Ascending aorta (tissue), 2 donors: Measurements from ENCODE around the gene ETV7. TPM values are rescaled to one million over a fixed set of nuclear protein-coding genes. Genes with fewer than 3 reads are reported as not detected.
A peak's percentile ranks its signal among the peaks of the same experiment; 100 is the strongest.

Experiments
- DNase-seq, 2 donors: peaks; one replicate each; pipeline ENCODE4 v3.0.0-alpha.2; 2019; ENCODE audit warnings: low spot score in 2 of 2
- H3K27ac ChIP-seq, 2 donors: fragments of 200-600 bp; sonication (generic); one replicate each; pipeline ENCODE4 v1.5.1; 2016 to 2017; ENCODE audit warnings: mild to moderate bottlenecking in 1 of 2
- H3K27me3 ChIP-seq: fragments of 200-600 bp; sonication (generic); one replicate; pipeline ENCODE4 v1.5.1; 2017
- H3K36me3 ChIP-seq, 2 donors: fragments of 200-600 bp; sonication (generic); one replicate each; pipeline ENCODE4 v1.5.1; 2016
- H3K4me1 ChIP-seq, 2 donors: fragments of 200-600 bp; sonication (generic); one replicate each; pipeline ENCODE4 v1.5.1; 2016 to 2017; ENCODE audit warnings: mild to moderate bottlenecking in 1 of 2
- H3K4me3 ChIP-seq, 2 donors: fragments of 200-600 bp; sonication (generic); one replicate each; pipeline ENCODE4 v1.5.1; 2016 to 2017; ENCODE audit warnings: mild to moderate bottlenecking in 1 of 2
- H3K9me3 ChIP-seq, 2 donors: fragments of 200-600 bp; sonication (generic); one replicate each; pipeline ENCODE4 v1.5.1; 2016
- CTCF ChIP-seq, 3 experiments: fragments of 200-600 bp in 2 of 3; fragments of 450-650 bp in 1 of 3; sonication (generic) in 2 of 3; IDR thresholded peaks; one replicate each; pipeline ENCODE4 v1.5.1; 2016 to 2019; ENCODE audit warnings: antibody characterized with exemption in 3 of 3, mild to moderate bottlenecking in 1 of 3, moderate library complexity in 1 of 3
- intact Hi-C: fragments of 100-400 bp; cut with DNase I; formaldehyde crosslinking; loops from one replicate; pipeline ENCODE4 v1.15.1; 2023
- total RNA-seq: library from RNA; depleted of rRNA; stranded (reverse); fragments of >200 nt; gene quantifications from one replicate; pipeline ENCODE4 v1.1.0, GENCODE V29; 2016

Gene ETV7
- total RNA-seq, 1 donor from 2014 or later: not detected

- TF ChIP-seq CTCF (IDR thresholded peaks at IDR 0.05): no peak
These were observed 9.1 kb downstream of the ETV7 start for GRCh38 chr6:36378243-36378920.

GRCh38 chr6:36377594-36377993 lies 9.9 kb downstream of the ETV7 start:
- no peaks in the 10 kb centered on the region for H3K9me3 ChIP-seq
- TF ChIP-seq CTCF (IDR thresholded peaks at IDR 0.05): peak in 1 of 3 experiments; percentile 5
- no peak for DNase-seq
- H3K27me3 ChIP-seq: no peaks in the 10 kb centered on the region
- peak overlapping the region; percentile 84 to 85 for H3K27ac ChIP-seq
- peaks cover 7 to 32% of the 10 kb centered on the region in 2 donors for H3K4me1 ChIP-seq
- intact Hi-C loops: no loop called here
- H3K36me3 ChIP-seq: no peaks in the 10 kb centered on the region
- H3K4me3 ChIP-seq: peak overlapping the region in 1 of 2 donors; percentile 34

More at GRCh38 chr6:36378243-36378920, 9.1 kb downstream of the ETV7 start:
- Histone ChIP-seq H3K9me3 (no peaks in the 10 kb centered on the region), H3K27me3 (no peaks in the 10 kb centered on the region), H3K4me3 (no peak overlapping the region), H3K36me3 (no peaks in the 10 kb centered on the region), H3K4me1 (peaks cover 9 to 40% of the 10 kb centered on the region in 2 donors), H3K27ac (peak overlapping the region; percentile 42 to 85)
- intact Hi-C loops: no loop called here
- no peak for DNase-seq

- Histone ChIP-seq H3K27ac (peak overlapping the region; percentile 84 to 85), H3K9me3 (no peaks in the 10 kb centered on the region), H3K27me3 (no peaks in the 10 kb centered on the region), H3K4me1 (peaks cover 4 to 25% of the 10 kb centered on the region in 2 donors), H3K36me3 (no peaks in the 10 kb centered on the region), H3K4me3 (no peak overlapping the region)
- intact Hi-C loops: no loop called here
- no peak for DNase-seq
- TF ChIP-seq CTCF (IDR thresholded peaks at IDR 0.05): no peak
These were observed 10.7 kb downstream of the ETV7 start for GRCh38 chr6:36376742-36377141.

GRCh38 chr6:36376183-36376582 lies 11.3 kb downstream of the ETV7 start:
- Histone ChIP-seq H3K4me3 (no peak overlapping the region), H3K36me3 (no peaks in the 10 kb centered on the region), H3K9me3 (no peaks in the 10 kb centered on the region), H3K27me3 (no peaks in the 10 kb centered on the region), H3K27ac (peak overlapping the region; percentile 84 to 85), H3K4me1 (peaks cover 4 to 20% of the 10 kb centered on the region in 2 donors)
- no peak for DNase-seq
- intact Hi-C loops: no loop called here
- TF ChIP-seq CTCF (IDR thresholded peaks at IDR 0.05): no peak

GRCh38 chr6:36375644-36376155 lies 11.8 kb downstream of the ETV7 start:
- DNase-seq: no peak
- H3K27ac ChIP-seq: peak overlapping the region; percentile 46 to 60
- H3K36me3 ChIP-seq: no peaks in the 10 kb centered on the region
- no peaks in the 10 kb centered on the region for H3K9me3 ChIP-seq
- intact Hi-C loops: no loop called here
- no peaks in the 10 kb centered on the region for H3K27me3 ChIP-seq
- no peak for TF ChIP-seq CTCF (IDR thresholded peaks at IDR 0.05)
- no peak overlapping the region for H3K4me3 ChIP-seq
- peaks cover 4 to 16% of the 10 kb centered on the region in 2 donors for H3K4me1 ChIP-seq
